Mucosa of rectum (tissue), 2 donors: ENCODE measurements around the gene FMN2.

ENCODE experiments used
- H3K27ac ChIP-seq, 2 donors: one replicate each; pipeline ENCODE4 v1.7.0; 2013; ENCODE audit warnings: inconsistent platforms in 2 of 2, low read depth in 2 of 2, low read length in 2 of 2
- H3K27me3 ChIP-seq, 2 donors: one replicate each; pipeline ENCODE4 v1.7.0; 2013; ENCODE audit warnings: low read length in 2 of 2; ENCODE audit not compliant: control insufficient read depth in 2 of 2, insufficient read depth in 2 of 2
- H3K36me3 ChIP-seq, 2 donors: one replicate each; pipeline ENCODE4 v1.7.0; 2013; ENCODE audit warnings: low read length in 2 of 2; ENCODE audit not compliant: control insufficient read depth in 2 of 2, insufficient read depth in 2 of 2
- H3K4me1 ChIP-seq, 2 donors: one replicate each; pipeline ENCODE4 v1.7.0; 2013; ENCODE audit warnings: low read length in 2 of 2, mild to moderate bottlenecking in 1 of 2; ENCODE audit not compliant: control insufficient read depth in 2 of 2, insufficient read depth in 2 of 2
- H3K4me3 ChIP-seq, 2 donors: one replicate each; pipeline ENCODE4 v1.7.0; 2013; ENCODE audit warnings: low read length in 2 of 2
- H3K9ac ChIP-seq, 2 donors: one replicate each; pipeline ENCODE4 v1.7.0; 2013; ENCODE audit warnings: low read length in 2 of 2, low read depth in 1 of 2, mild to moderate bottlenecking in 1 of 2
- H3K9me3 ChIP-seq, 2 donors: one replicate each; pipeline ENCODE4 v1.7.0; 2013; ENCODE audit warnings: low read length in 2 of 2; ENCODE audit not compliant: control insufficient read depth in 2 of 2
- donor health status: healthy.
- donor health status: Normal muscosa, but diverticular disease.

The FMN2 gene

GRCh38 chr1:240210026-240210425 lies 118.3 kb downstream of the FMN2 start:
- Histone ChIP-seq H3K4me1 (no peaks in the 10 kb centered on the region), H3K27ac (no peak overlapping the region), H3K4me3 (no peak overlapping the region)

GRCh38 chr1:240212556-240212955 lies 120.9 kb downstream of the FMN2 start:
- Histone ChIP-seq H3K27me3 (no peaks in the 10 kb centered on the region), H3K4me3 (no peak overlapping the region), H3K36me3 (no peaks in the 10 kb centered on the region), H3K9me3 (no peaks in the 10 kb centered on the region), H3K4me1 (no peaks in the 10 kb centered on the region), H3K9ac (no peak overlapping the region), H3K27ac (no peak overlapping the region)

More at GRCh38 chr1:240210026-240210425, 118.3 kb downstream of the FMN2 start:
- no peaks in the 10 kb centered on the region for H3K36me3 ChIP-seq
- H3K9ac ChIP-seq = no peak overlapping the region
- no peaks in the 10 kb centered on the region for H3K9me3 ChIP-seq
- H3K27me3 ChIP-seq = no peaks in the 10 kb centered on the region

DNA sequence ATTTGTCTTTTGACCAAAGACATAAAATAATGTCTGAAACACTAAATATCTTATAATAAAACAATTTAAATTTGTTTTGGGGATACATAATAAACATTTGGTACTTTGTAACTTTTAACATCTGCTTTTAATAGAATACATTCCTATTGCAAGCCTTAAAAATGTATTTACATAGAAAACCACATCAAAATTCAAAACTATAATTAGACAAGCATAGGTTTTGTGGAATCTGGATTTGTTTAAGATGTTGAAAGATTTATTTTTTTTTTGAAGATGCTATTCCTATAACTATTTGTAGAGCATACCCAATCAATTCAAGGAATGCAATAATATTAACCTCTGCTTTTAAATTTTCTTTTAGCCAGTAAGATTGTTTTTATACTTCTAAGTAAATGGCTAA lies 125.7 kb downstream of the FMN2 start:
- H3K4me1 ChIP-seq = no peaks in the 10 kb centered on the region
- H3K27me3 ChIP-seq = no peaks in the 10 kb centered on the region
- H3K27ac ChIP-seq = no peak overlapping the region
- H3K9ac ChIP-seq = no peak overlapping the region
- no peak overlapping the region for H3K4me3 ChIP-seq
- no peaks in the 10 kb centered on the region for H3K36me3 ChIP-seq
- no peaks in the 10 kb centered on the region for H3K9me3 ChIP-seq

GRCh38 chr1:240219104-240219503 lies 127.4 kb downstream of the FMN2 start:
- H3K36me3 ChIP-seq = no peaks in the 10 kb centered on the region
- H3K27me3 ChIP-seq = no peaks in the 10 kb centered on the region
- H3K27ac ChIP-seq = no peak overlapping the region
- no peak overlapping the region for H3K4me3 ChIP-seq
- no peak overlapping the region for H3K9ac ChIP-seq
- H3K4me1 ChIP-seq = no peaks in the 10 kb centered on the region
- H3K9me3 ChIP-seq = no peaks in the 10 kb centered on the region

DNA sequence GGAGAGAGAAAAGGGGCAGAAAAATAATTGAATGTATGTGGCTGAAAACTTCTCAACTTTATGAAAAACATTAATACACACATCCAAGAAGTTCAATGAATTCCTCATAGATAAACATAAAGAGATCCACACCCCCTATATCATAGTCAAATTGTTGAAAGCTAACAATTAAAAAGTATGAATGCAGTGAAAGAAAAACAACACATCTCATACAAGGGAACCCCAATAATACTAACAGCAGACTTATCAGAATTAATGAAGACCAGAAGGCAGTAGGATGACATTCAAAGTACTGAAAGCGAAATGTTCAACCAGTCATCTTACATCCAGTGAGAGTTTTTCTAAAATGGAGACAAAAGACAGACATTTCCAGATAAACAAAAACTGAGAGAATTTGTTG lies 134.4 kb downstream of the FMN2 start:
- Histone ChIP-seq H3K4me1 (no peaks in the 10 kb centered on the region), H3K27ac (no peak overlapping the region), H3K9ac (no peak overlapping the region), H3K36me3 (no peaks in the 10 kb centered on the region), H3K4me3 (no peak overlapping the region), H3K27me3 (no peaks in the 10 kb centered on the region), H3K9me3 (no peaks in the 10 kb centered on the region)

GRCh38 chr1:240230816-240231215 lies 139.1 kb downstream of the FMN2 start:
- Histone ChIP-seq H3K36me3 (no peaks in the 10 kb centered on the region), H3K4me3 (no peak overlapping the region), H3K4me1 (no peaks in the 10 kb centered on the region), H3K9me3 (no peaks in the 10 kb centered on the region), H3K9ac (no peak overlapping the region), H3K27ac (no peak overlapping the region), H3K27me3 (no peaks in the 10 kb centered on the region)

- Histone ChIP-seq H3K4me3 (no peak overlapping the region), H3K9me3 (no peaks in the 10 kb centered on the region), H3K36me3 (no peaks in the 10 kb centered on the region), H3K9ac (no peak overlapping the region), H3K27ac (no peak overlapping the region), H3K4me1 (no peaks in the 10 kb centered on the region), H3K27me3 (no peaks in the 10 kb centered on the region)
Observed at GRCh38 chr1:240232530-240232929, 140.8 kb downstream of the FMN2 start.

DNA sequence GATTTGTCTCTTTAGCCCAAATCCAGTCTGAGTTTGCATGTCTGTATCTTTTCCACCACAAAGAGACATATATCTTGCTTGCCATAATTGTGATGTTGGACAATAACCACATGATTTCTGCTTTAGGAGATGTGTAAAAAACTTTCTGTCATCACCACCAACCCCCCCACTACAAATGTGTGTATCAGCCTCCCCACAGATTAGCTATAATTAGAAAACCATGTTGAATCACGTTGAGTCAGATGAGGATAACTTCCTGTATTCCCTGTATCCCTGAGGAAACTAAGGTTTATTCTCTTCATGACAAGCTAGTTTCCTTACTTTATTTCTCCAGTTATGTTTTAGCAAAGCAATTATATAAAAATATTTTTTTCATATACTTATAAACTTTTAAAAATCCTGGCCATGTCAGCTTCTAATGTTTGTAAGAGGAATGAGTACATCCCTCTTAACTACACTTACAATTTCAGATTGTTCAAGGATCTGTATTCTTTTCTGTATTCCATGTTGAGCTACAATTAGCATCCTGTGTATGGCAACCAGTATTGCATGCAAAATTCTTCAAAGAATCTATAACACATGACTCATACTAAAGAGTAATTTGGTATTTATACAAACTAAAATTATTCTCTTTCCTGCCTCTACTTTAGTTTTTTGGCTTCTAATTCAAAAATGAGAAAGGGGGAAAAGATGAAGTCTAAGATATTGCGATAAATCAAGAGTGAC lies 143.0 kb downstream of the FMN2 start:
- Histone ChIP-seq H3K27me3 (no peaks in the 10 kb centered on the region), H3K9ac (no peak overlapping the region), H3K4me3 (no peak overlapping the region), H3K36me3 (no peaks in the 10 kb centered on the region), H3K27ac (no peak overlapping the region), H3K4me1 (no peaks in the 10 kb centered on the region), H3K9me3 (no peaks in the 10 kb centered on the region)

- no peak overlapping the region for H3K9ac ChIP-seq
- H3K27me3 ChIP-seq = no peaks in the 10 kb centered on the region
- no peak overlapping the region for H3K4me3 ChIP-seq
- no peaks in the 10 kb centered on the region for H3K4me1 ChIP-seq
- no peaks in the 10 kb centered on the region for H3K9me3 ChIP-seq
- H3K27ac ChIP-seq = no peak overlapping the region
- H3K36me3 ChIP-seq = no peaks in the 10 kb centered on the region
Observed at GRCh38 chr1:240235521-240236288, 144.0 kb downstream of the FMN2 start.

DNA sequence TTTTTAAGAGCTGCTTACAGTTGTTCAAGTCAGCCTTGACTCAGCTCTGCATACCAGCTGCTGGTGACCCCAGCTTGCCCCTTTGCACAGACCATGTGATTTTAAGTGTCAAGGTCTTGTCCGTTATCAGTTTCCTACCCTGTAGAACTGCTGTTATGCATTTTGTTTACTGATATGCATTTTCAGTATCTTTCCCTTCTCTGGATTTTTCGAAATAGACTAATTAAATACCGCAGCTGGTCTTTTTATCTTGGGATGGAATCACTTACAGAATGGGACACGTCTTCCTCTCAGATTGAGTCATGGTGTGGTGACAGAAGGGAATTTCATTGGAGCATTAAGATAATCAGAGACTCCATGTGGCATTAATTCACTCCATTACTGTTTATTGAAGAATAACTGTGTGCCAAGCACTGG lies 145.6 kb downstream of the FMN2 start:
- no peak overlapping the region for H3K27ac ChIP-seq
- no peaks in the 10 kb centered on the region for H3K9me3 ChIP-seq
- no peaks in the 10 kb centered on the region for H3K4me1 ChIP-seq
- no peak overlapping the region for H3K9ac ChIP-seq
- H3K4me3 ChIP-seq = no peak overlapping the region
- H3K27me3 ChIP-seq = no peaks in the 10 kb centered on the region
- no peaks in the 10 kb centered on the region for H3K36me3 ChIP-seq
